ENCODE measurements around the gene GHR.

GHR gene

DNA sequence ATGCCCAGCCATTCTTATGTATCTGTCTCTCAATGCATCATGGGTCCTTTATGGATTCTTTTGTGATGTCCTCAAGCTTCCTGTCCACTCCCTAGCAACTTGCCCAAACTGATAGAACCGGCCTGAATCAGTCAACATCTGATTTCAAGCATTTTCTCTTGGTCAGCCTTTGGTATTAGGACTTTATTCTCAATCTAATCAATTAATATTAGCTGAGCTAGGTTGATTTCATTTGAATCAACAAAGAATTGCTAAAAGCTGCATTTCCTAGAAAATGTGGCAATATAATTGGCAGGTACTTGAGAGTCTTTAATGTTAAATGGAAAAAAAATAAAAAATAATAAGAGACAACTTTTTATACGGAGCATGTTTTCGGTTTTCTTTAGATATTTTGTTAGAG lies 121.8 kb downstream of the GHR start:
- DNase-seq (ENCODE audit: low spot score) (no peak), ATAC-seq (ENCODE audit: low read depth) (no peak)
- H3K4me1 ChIP-seq (ENCODE audit: insufficient read depth, poor library complexity, severe bottlenecking) = no peaks in the 10 kb centered on the region
- no peak overlapping the region for H3K4me3 ChIP-seq (ENCODE audit: severe bottlenecking)
- no peak for TF ChIP-seq CTCF (IDR thresholded peaks at IDR 0.05; ENCODE audit: poor library complexity, severe bottlenecking)
- H3K9me3 ChIP-seq (ENCODE audit: severe bottlenecking) = peaks cover 3% of the 10 kb centered on the region
- H3K36me3 ChIP-seq (ENCODE audit: low read depth) = no peaks in the 10 kb centered on the region
- H3K27ac ChIP-seq (ENCODE audit: poor library complexity, severe bottlenecking) = no peak overlapping the region
- H3K27me3 ChIP-seq (ENCODE audit: insufficient read depth, poor library complexity, severe bottlenecking) = peaks cover 3% of the 10 kb centered on the region

DNA sequence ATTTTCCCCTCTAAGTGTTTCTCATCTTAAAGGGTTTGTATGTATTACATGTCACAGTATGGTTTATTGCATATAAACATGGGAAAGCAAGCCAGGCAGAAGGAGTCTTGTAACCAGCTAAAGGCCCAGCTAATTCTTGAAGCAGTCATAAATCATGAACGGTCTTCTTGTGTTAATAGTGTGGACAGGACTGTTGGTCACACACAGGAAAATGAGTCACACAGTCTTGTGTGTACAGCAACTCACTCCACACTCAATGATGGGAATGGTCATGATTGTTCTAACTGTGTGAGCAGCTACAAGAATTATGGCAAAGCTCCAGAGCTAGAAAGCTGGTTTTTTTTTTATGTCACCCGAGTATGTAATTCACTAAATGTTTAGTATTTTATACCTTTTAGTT lies 123.9 kb downstream of the GHR start:
- ATAC-seq (ENCODE audit: low read depth) = peak; percentile 74
- H3K4me1 ChIP-seq (ENCODE audit: insufficient read depth, poor library complexity, severe bottlenecking) = no peaks in the 10 kb centered on the region
- no peak for TF ChIP-seq CTCF (IDR thresholded peaks at IDR 0.05; ENCODE audit: poor library complexity, severe bottlenecking)
- no peaks in the 10 kb centered on the region for H3K9me3 ChIP-seq (ENCODE audit: severe bottlenecking)
- no peak overlapping the region for H3K4me3 ChIP-seq (ENCODE audit: severe bottlenecking)
- peaks cover 3% of the 10 kb centered on the region for H3K27me3 ChIP-seq (ENCODE audit: insufficient read depth, poor library complexity, severe bottlenecking)
- H3K27ac ChIP-seq (ENCODE audit: poor library complexity, severe bottlenecking) = no peak overlapping the region
- H3K36me3 ChIP-seq (ENCODE audit: low read depth) = no peaks in the 10 kb centered on the region
- no peak for DNase-seq (ENCODE audit: low spot score)

GRCh38 chr5:42547894-42548293 lies 124.7 kb downstream of the GHR start:
- H3K27me3 ChIP-seq (ENCODE audit: insufficient read depth, poor library complexity, severe bottlenecking) = peaks cover 3% of the 10 kb centered on the region
- TF ChIP-seq CTCF (IDR thresholded peaks at IDR 0.05; ENCODE audit: poor library complexity, severe bottlenecking) = no peak
- no peaks in the 10 kb centered on the region for H3K9me3 ChIP-seq (ENCODE audit: severe bottlenecking)
- H3K4me1 ChIP-seq (ENCODE audit: insufficient read depth, poor library complexity, severe bottlenecking) = no peaks in the 10 kb centered on the region
- H3K36me3 ChIP-seq (ENCODE audit: low read depth) = no peaks in the 10 kb centered on the region
- H3K4me3 ChIP-seq (ENCODE audit: severe bottlenecking) = no peak overlapping the region
- DNase-seq (ENCODE audit: low spot score) (no peak), ATAC-seq (ENCODE audit: low read depth) (no peak)
- H3K27ac ChIP-seq (ENCODE audit: poor library complexity, severe bottlenecking) = no peak overlapping the region

DNA sequence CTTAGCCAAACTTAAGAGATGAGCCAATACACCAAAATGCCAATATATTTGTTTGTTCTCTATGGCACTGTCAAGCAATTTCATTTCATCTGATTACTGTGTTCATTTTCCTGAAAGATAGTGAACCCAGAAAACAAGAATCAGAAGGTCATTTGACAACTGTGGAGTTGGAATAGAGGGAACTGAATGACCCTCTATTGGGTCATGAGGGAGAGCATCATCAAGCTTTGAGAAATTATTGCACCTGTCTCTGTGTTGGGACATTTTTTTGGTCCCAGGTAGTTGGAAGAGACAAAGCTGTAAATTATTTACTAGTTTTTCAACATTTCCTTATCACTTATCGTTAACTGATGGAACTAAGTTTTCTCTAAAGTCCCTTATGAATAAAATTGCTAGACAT lies 129.4 kb downstream of the GHR start:
- no peaks in the 10 kb centered on the region for H3K4me1 ChIP-seq (ENCODE audit: insufficient read depth, poor library complexity, severe bottlenecking)
- no peaks in the 10 kb centered on the region for H3K9me3 ChIP-seq (ENCODE audit: severe bottlenecking)
- TF ChIP-seq CTCF (IDR thresholded peaks at IDR 0.05; ENCODE audit: poor library complexity, severe bottlenecking) = no peak
- no peak for ATAC-seq (ENCODE audit: low read depth)
- H3K27ac ChIP-seq (ENCODE audit: poor library complexity, severe bottlenecking) = no peak overlapping the region
- H3K4me3 ChIP-seq (ENCODE audit: severe bottlenecking) = no peak overlapping the region
- no peaks in the 10 kb centered on the region for H3K27me3 ChIP-seq (ENCODE audit: insufficient read depth, poor library complexity, severe bottlenecking)
- DNase-seq (ENCODE audit: low spot score) = no peak
- no peaks in the 10 kb centered on the region for H3K36me3 ChIP-seq (ENCODE audit: low read depth)

DNA sequence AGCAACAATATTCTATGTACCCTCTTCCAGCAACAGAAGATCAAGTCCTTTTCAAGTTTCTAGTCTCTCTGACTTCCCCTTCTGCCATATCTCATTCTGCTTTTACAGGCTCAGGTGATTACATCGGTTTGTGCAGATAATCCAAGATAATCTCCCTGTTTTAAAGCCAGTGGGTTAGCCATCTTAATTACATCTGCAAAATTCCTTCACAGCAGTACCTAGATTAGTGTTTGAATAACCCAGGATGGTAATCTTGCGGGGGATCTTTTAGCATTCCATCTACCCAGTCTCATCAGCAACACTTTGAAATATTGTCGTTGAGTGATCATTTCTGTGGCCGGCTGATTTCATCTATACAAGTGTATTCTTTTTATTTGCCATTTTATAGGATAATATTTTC lies 130.2 kb downstream of the GHR start:
- TF ChIP-seq CTCF (IDR thresholded peaks at IDR 0.05; ENCODE audit: poor library complexity, severe bottlenecking) = no peak
- Histone ChIP-seq H3K4me3 (ENCODE audit: severe bottlenecking) (no peak overlapping the region), H3K4me1 (ENCODE audit: insufficient read depth, poor library complexity, severe bottlenecking) (no peaks in the 10 kb centered on the region), H3K9me3 (ENCODE audit: severe bottlenecking) (no peaks in the 10 kb centered on the region), H3K27me3 (ENCODE audit: insufficient read depth, poor library complexity, severe bottlenecking) (no peaks in the 10 kb centered on the region), H3K36me3 (ENCODE audit: low read depth) (no peaks in the 10 kb centered on the region), H3K27ac (ENCODE audit: poor library complexity, severe bottlenecking) (no peak overlapping the region)
- ATAC-seq (ENCODE audit: low read depth) = no peak
- DNase-seq (ENCODE audit: low spot score) = no peak

Data from RWPE2 (cell line).